GM12891 (cell line): ENCODE data around the gene ADGRE2.

Experiments used
- SPI1 ChIP-seq: IDR thresholded peaks from 2 replicates; pipeline ENCODE4 v1.6.1; 2011; ENCODE audit warnings: low read depth, low read length, control low read depth
- TAF1 ChIP-seq: IDR thresholded peaks from 2 replicates; pipeline ENCODE4 v1.6.1; 2011; ENCODE audit warnings: low read depth, low read length, control low read depth

DNA sequence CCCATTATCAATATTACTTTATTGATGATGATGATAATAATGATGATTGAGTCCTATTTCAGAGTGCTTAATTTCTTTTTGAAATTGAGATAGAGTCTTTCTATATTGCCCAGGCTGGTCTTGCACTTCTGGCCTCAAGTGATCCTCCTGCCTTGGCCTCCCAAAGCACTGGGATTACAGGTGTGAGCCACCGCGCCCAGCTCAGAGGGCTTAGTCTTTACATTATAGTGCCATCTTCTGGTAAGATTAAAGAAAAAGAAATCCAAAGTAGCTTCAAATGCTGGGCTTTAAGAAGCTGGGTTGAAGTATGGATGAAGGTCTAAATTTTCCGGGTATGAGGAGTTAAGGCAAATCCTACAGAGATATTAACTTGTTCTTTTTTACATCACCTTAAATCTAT, 91.9 kb downstream of the ADGRE2 start:
- TF ChIP-seq TAF1 (no peak), SPI1 (no peak)
